Measurements from ENCODE around the gene KMT2D.

Gene KMT2D

DNA sequence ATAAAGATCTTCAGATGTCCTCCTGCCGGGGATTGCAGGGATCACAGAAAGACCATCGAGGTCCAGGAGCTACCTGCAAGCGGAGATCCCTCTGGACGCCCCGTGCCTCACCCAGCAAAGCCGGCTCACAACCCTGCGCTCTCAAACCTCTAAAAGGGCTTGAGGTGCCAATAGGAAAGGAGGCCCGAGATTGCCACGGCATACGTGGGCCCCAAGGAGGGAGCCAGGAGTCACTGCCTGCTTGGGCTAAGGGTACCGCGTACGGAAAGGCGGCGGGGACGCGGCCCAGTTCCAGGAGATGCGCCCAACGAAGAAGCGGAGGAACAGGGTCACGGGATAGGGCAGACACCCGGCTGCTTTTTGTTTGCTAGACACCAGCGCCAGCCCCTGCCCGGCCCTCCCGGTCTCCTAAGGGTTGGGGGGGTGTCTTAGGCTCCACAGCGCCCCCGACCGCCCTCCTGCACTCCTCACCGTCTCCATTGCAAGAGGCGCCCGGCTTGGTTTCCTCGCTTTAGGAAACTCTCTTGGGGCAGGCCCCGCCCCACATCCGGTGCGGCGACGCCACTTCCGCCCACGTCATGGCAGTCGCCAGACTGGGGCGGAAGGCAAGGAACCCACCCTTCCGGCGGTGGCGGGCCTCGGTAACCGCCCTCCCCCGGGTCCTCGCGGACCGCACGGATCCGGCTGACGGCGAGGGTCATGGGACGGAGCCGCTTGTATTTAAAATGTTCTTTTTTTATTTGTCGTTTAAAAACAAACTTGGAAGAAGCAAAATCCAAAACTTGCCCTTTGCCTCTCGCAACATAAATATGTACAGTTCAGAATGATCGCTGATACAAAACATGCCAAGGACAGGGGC lies 42.1 kb downstream of the KMT2D start, which contains the start of gene PRKAG1:
Gene PRKAG1 (minus strand): TSS at position 516 of the 859 bp plus-strand sequence. CDS start 36 bp downstream, at position 480.
- peak; percentile 97 for DNase-seq

DNA sequence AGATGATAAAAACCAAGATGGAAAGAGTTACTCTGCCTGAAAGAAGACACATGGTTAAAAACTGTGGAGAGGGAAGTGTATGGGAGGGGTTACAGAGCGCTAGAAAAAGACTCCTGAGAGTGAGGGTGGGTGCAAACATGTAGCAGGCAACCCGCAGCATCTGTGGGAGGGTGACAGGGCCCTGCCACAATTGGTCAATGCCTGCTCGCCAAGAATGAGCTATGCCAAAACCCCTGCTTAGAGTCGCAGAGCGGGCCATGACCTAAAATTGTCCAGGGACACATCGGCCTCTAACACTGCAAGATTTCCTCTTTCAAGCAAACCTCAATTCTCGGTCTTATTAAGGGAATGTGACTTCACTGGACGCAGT lies 42.7 kb downstream of the KMT2D start:
- DNase-seq: peak; percentile 57

DNA sequence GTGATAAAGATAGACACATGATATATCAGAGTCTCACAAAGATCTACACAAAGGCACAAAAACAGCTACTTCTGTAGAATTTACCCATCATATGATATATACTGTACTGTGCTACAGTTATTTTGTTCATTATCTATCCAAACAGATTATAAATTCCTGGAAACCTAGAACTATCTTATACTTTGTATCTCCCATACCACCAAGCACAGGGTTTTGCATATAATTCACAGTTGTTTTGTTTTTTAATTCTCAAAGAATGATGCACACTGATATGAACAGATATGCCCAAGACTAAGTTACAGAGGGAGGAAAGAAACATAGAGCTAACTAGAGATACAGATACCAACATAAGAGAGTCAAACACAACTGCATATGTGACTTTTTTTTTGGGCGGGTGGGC lies 45.4 kb downstream of the KMT2D start:
- no peak for DNase-seq

DNA sequence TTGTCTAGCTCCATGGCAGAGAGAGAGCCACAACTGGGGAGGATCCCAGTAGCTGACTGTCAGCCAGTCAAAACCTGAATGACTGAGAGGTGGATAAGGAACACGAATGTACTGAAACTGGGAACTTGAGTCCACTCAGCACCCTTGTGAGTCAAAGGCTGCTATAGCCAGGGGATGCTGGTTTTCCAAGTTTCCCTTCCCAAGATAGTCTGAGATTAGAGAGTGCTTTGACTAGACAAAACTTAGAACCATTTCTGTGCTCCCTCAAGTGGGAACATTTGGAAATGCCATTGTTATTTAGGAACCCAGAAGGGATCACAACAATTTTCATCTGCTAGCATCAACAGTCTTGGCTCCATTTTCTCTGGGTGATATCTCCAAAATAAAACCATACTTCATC lies 46.0 kb downstream of the KMT2D start:
- DNase-seq: peak; percentile 45

DNA sequence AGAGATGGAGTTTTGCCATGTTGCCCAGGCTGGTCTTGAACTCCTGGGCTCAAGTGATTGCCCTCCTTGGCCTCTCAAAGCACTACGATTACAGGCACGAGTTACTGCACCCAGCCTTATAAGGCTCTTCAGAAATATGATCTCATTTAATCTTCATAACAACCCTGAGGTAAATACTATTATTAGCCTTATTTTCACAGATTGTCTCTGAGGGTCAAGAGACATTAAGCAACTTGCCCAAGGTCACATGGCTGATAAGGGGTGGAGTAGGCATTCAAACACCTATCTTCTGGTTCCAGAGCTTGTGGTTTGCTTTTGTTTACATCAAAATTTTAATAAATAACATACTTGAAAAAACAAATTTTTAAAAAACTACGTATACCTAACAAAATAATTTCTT lies 47.2 kb downstream of the KMT2D start:
- DNase-seq: no peak

DNA sequence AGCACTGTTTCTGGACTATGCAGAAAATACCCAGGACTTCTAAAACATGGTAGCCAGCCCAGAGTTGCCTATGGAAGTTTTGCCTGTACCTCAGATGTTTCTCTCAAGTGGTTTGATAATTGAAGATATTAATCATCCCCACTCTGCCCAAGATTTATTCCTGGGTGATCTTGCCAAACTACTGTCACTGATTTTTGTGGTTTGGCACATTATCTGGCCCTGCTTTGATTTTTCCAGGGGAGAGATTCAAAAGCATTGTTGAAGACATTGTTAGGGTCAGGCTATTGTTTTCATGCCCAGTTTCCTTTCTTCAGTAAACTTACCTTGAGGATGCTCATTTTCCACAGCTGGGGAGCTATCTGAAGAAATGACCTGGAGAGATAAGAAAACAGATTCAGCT lies 47.9 kb downstream of the KMT2D start:
- DNase-seq: no peak

Measured in fibroblast of skin of back (primary cell).